Left lung (tissue), 10 donors: ENCODE results near the gene RIC3. TPM values are rescaled to one million over a fixed set of nuclear protein-coding genes. Genes with fewer than 3 reads are reported as not detected.
A peak's percentile ranks its signal among the peaks of the same experiment; 100 is the strongest.

ENCODE experiments used
- ATAC-seq: fragments of 200-7000 bp; cut with Tn5 transposase; one replicate; pipeline ENCODE4 v1.9.1; 2020; ENCODE audit warnings: moderate library complexity
- DNase-seq, 4 donors: peaks; one replicate each; pipeline ENCODE4 v3.0.0-alpha.2; 2013 to 2020
- H3K27ac ChIP-seq, 2 donors: fragments of 200-600 bp; sonication (generic) in 1 of 2; one replicate each; pipeline versions ENCODE4 v1.5.0 to v1.8.0; 2020 to 2021
- H3K27me3 ChIP-seq, 2 donors: fragments of 200-600 bp; sonication (generic) in 1 of 2; one replicate each; pipeline versions ENCODE4 v1.5.0 to v1.8.0; 2020 to 2021
- H3K36me3 ChIP-seq, 2 donors: fragments of 200-600 bp; sonication (generic) in 1 of 2; one replicate each; pipeline versions ENCODE4 v1.5.0 to v1.8.0; 2020 to 2021
- H3K4me1 ChIP-seq, 2 donors: fragments of 200-600 bp; one replicate each; pipeline ENCODE4 v1.8.0; 2021
- H3K4me3 ChIP-seq, 2 donors: fragments of 200-600 bp; sonication (generic) in 1 of 2; one replicate each; pipeline versions ENCODE4 v1.5.0 to v1.8.0; 2020 to 2021; ENCODE audit warnings: mild to moderate bottlenecking in 1 of 2
- H3K9me3 ChIP-seq, 2 donors: fragments of 200-600 bp; sonication (generic) in 1 of 2; one replicate each; pipeline versions ENCODE4 v1.5.0 to v1.8.0; 2020 to 2021
- CTCF ChIP-seq, 2 donors: fragments of 200-600 bp; sonication (generic) in 1 of 2; IDR thresholded peaks; one replicate each; pipeline versions ENCODE4 v1.5.0 to v1.8.0; 2021; ENCODE audit warnings: antibody characterized with exemption in 2 of 2
- intact Hi-C, 2 donors: fragments of 100-400 bp; cut with DNase I; formaldehyde crosslinking; loops; one replicate each; pipeline versions ENCODE4 v1.11.2 to v1.14.2; 2022
- polyA plus RNA-seq, 6 donors: library from polyadenylated mRNA; unstranded; fragments of 120-200 nt; gene quantifications; one replicate each; pipeline ENCODE4 v1.2.1, GENCODE V29; 2013; ENCODE audit not compliant: insufficient read length in 6 of 6
- total RNA-seq, 2 donors: library from RNA; stranded (reverse); fragmentation: NEBNext Ultra II Directional; extraction: Animal tissue kit (Norgen Biotek cat#: 25700); gene quantifications; one replicate each; pipeline ENCODE4 v1.2.1, GENCODE V29; 2021
- donor health status: DM: no; HTN: yes; CAD: no.
- donor health status: DM: no; HTN: no; CAD: no.

Gene RIC3
- total and polyA plus RNA-seq, 8 donors, result 2.2 to 8.6 (median 3.2) TPM

GRCh38 chr11:8071616-8072581 lies 96.9 kb downstream of the RIC3 start:
- DNase-seq (peak in 1 of 4 donors; percentile 16), ATAC-seq (no peak)
- intact Hi-C loops, result no loop called here
- Histone ChIP-seq H3K4me1 (peaks cover 0 to 3% of the 10 kb centered on the region in 2 donors), H3K27me3 (peaks cover 0 to 32% of the 10 kb centered on the region in 2 donors), H3K4me3 (no peak overlapping the region), H3K36me3 (no peaks in the 10 kb centered on the region), H3K9me3 (no peaks in the 10 kb centered on the region), H3K27ac (no peak overlapping the region)
- no peak for TF ChIP-seq CTCF (IDR thresholded peaks at IDR 0.05)

GRCh38 chr11:8070417-8071115 lies 98.3 kb downstream of the RIC3 start:
- DNase-seq, result no peak
- ATAC-seq, result peak; percentile 47
- peak in 1 of 2 donors; percentile 23 for TF ChIP-seq CTCF (IDR thresholded peaks at IDR 0.05)
- Histone ChIP-seq H3K27ac (no peak overlapping the region), H3K4me3 (no peak overlapping the region), H3K27me3 (peaks cover 0 to 27% of the 10 kb centered on the region in 2 donors), H3K9me3 (no peaks in the 10 kb centered on the region), H3K36me3 (no peaks in the 10 kb centered on the region), H3K4me1 (peaks cover 0 to 3% of the 10 kb centered on the region in 2 donors)
- intact Hi-C loops, result no loop called here

GRCh38 chr11:8069771-8070170 lies 99.1 kb downstream of the RIC3 start:
- intact Hi-C loops, result no loop called here
- H3K4me3 ChIP-seq, result no peak overlapping the region
- ATAC-seq (no peak), DNase-seq (no peak)
- TF ChIP-seq CTCF (IDR thresholded peaks at IDR 0.05), result no peak
- H3K9me3 ChIP-seq, result no peaks in the 10 kb centered on the region
- H3K27ac ChIP-seq, result no peak overlapping the region
- H3K36me3 ChIP-seq, result no peaks in the 10 kb centered on the region
- peaks cover 0 to 26% of the 10 kb centered on the region in 2 donors for H3K27me3 ChIP-seq
- H3K4me1 ChIP-seq, result peaks cover 0 to 3% of the 10 kb centered on the region in 2 donors

- no peaks in the 10 kb centered on the region for H3K36me3 ChIP-seq
- H3K4me3 ChIP-seq, result no peak overlapping the region
- no peak for TF ChIP-seq CTCF (IDR thresholded peaks at IDR 0.05)
- no peaks in the 10 kb centered on the region for H3K9me3 ChIP-seq
- peaks cover 0 to 15% of the 10 kb centered on the region in 2 donors for H3K27me3 ChIP-seq
- peak in 3 of 4 donors; percentile 34 to 57 (median 55) for DNase-seq
- peak; percentile 69 for ATAC-seq
- H3K4me1 ChIP-seq, result peaks cover 0 to 3% of the 10 kb centered on the region in 2 donors
- intact Hi-C loops, result no loop called here
- H3K27ac ChIP-seq, result no peak overlapping the region
These were observed 100.1 kb downstream of the RIC3 start for GRCh38 chr11:8068605-8069221.
